H1 (cell line): ENCODE results near the gene ST3GAL3. TPM values are rescaled to one million over a fixed set of nuclear protein-coding genes. Genes with fewer than 3 reads are reported as not detected.
A peak's percentile ranks its signal among the peaks of the same experiment; 100 is the strongest.

Experiments used
- ASH2L ChIP-seq: fragments of 200-600, 300-600 bp; sonication (generic); IDR thresholded peaks from one replicate; pipeline ENCODE4 v1.7.1; 2017; ENCODE audit warnings: low read length
- CBX8 ChIP-seq: fragments of 300-800, 300-1000 bp; sonication (generic); IDR thresholded peaks from 2 replicates; pipeline ENCODE4 v1.7.1; 2016; ENCODE audit warnings: low read depth, low read length, borderline replicate concordance
- CHD1 ChIP-seq: IDR thresholded peaks from 2 replicates; pipeline ENCODE4 v1.6.1; 2012; ENCODE audit warnings: low read depth, low read length, improper control_type of control experiment
- CHD2 ChIP-seq: IDR thresholded peaks from 2 replicates; pipeline ENCODE4 v1.6.1; 2012; ENCODE audit warnings: low read length, improper control_type of control experiment
- EZH2 ChIP-seq: fragments of 200-600 bp; sonication (generic); IDR thresholded peaks from 2 replicates; pipeline ENCODE4 v1.7.1; 2012; ENCODE audit warnings: low read depth, mild to moderate bottlenecking, moderate library complexity, low read length, inconsistent platforms; ENCODE audit not compliant: severe bottlenecking
- GTF2F1 ChIP-seq: IDR thresholded peaks from 2 replicates; pipeline ENCODE4 v1.6.1; 2012; ENCODE audit warnings: low read depth, low read length, improper control_type of control experiment, borderline replicate concordance
- KDM1A ChIP-seq: fragments of 200-600, 300-600 bp; sonication (generic); IDR thresholded peaks from 2 replicates; pipeline ENCODE4 v1.7.1; 2016; ENCODE audit warnings: mild to moderate bottlenecking, low read length, borderline replicate concordance
- KDM4A ChIP-seq: IDR thresholded peaks from one replicate; pipeline ENCODE4 v1.7.1; 2012; ENCODE audit warnings: low read depth, mild to moderate bottlenecking, moderate library complexity, low read length, inconsistent platforms; ENCODE audit not compliant: severe bottlenecking
- MAFK ChIP-seq: IDR thresholded peaks from 2 replicates; pipeline ENCODE4 v1.6.1; 2012; ENCODE audit warnings: low read depth, mild to moderate bottlenecking, improper control_type of control experiment, low read length
- NRF1 ChIP-seq: IDR thresholded peaks from 2 replicates; pipeline ENCODE4 v1.6.1; 2011; ENCODE audit warnings: mild to moderate bottlenecking, low read depth, low read length, improper control_type of control experiment
- POLR2AphosphoS5 ChIP-seq: IDR thresholded peaks from 2 replicates; pipeline ENCODE4 v1.6.1; 2011; ENCODE audit warnings: low read depth, low read length
- RAD21 ChIP-seq, 2 experiments: IDR thresholded peaks in 1 of 2; conservative IDR thresholded peaks in 1 of 2; 2 replicates each; pipeline ENCODE4 v1.6.1; 2011; ENCODE audit warnings: low read depth in 2 of 2, low read length in 2 of 2, improper control_type of control experiment in 1 of 2, inconsistent platforms in 1 of 2, mild to moderate bottlenecking in 1 of 2, moderate library complexity in 1 of 2
- RBBP5 ChIP-seq: IDR thresholded peaks from 2 replicates; pipeline ENCODE4 v1.7.1; 2012; ENCODE audit warnings: low read depth, mild to moderate bottlenecking, inconsistent platforms, low read length, moderate library complexity, borderline replicate concordance
- RXRA ChIP-seq: IDR thresholded peaks from 2 replicates; pipeline ENCODE4 v1.6.1; 2011; ENCODE audit warnings: low read depth, mild to moderate bottlenecking, low read length, moderate library complexity; ENCODE audit not compliant: insufficient read depth
- SP1 ChIP-seq: IDR thresholded peaks from 2 replicates; pipeline ENCODE4 v1.6.1; 2011; ENCODE audit warnings: low read depth, low read length
- SP4 ChIP-seq: IDR thresholded peaks from 2 replicates; pipeline ENCODE4 v1.6.1; 2012; ENCODE audit warnings: low read length, inconsistent platforms
- TAF7 ChIP-seq: optimal IDR thresholded peaks from 2 replicates; pipeline ENCODE3; 2011; ENCODE audit warnings: low read depth, mild to moderate bottlenecking, inconsistent platforms, low read length, moderate library complexity, borderline replicate concordance
- TCF12 ChIP-seq: IDR thresholded peaks from 2 replicates; pipeline ENCODE4 v1.6.1; 2011; ENCODE audit warnings: low read depth, mild to moderate bottlenecking, low read length
- TEAD4 ChIP-seq: IDR thresholded peaks from 2 replicates; pipeline ENCODE4 v1.6.1; 2012; ENCODE audit warnings: low read depth, low read length, inconsistent platforms, mixed read lengths
- YY1 ChIP-seq: IDR thresholded peaks from 2 replicates; pipeline ENCODE4 v1.6.1; 2011; ENCODE audit warnings: low read depth, mild to moderate bottlenecking, low read length
- polyA plus RNA-seq, 7 experiments: library from polyadenylated mRNA; depleted of rRNA in 3 of 7; stranded (reverse) in 5 of 7; unstranded in 2 of 7; fragments of >200 nt in 5 of 7; fragments of 200-250 nt in 2 of 7; gene quantifications; 1 replicate in 5 of 7; 2 replicates in 1 of 7; 4 replicates in 1 of 7; pipeline versions ENCODE4 v1.2.1 to v1.2.3, GENCODE V29; 2011 to 2013; ENCODE audit warnings: missing spikeins in 2 of 7, mixed read lengths in 2 of 7
- total RNA-seq: library from RNA; stranded (reverse); fragmentation: NEBNext Ultra II Directional; extraction: Animal tissue kit (Norgen Biotek cat#: 25700); gene quantifications from 2 replicates; pipeline ENCODE4 v1.2.1, GENCODE V29; 2021
- TF ChIP-seq, protein P1 (sequence below), 3 experiments: IDR thresholded peaks; 1 replicate in 2 of 3; 2 replicates in 1 of 3; pipeline versions ENCODE4 v1.5.1 to v1.6.1; 2011; ENCODE audit warnings: low read length in 3 of 3, mild to moderate bottlenecking in 3 of 3, inconsistent platforms in 2 of 3, low read depth in 1 of 3, moderate library complexity in 1 of 3; ENCODE audit not compliant: insufficient read depth in 1 of 3; ENCODE audit errors: control extremely low read depth in 1 of 3
- TF ChIP-seq, protein P2 (sequence below): IDR thresholded peaks from 2 replicates; pipeline ENCODE4 v1.6.1; 2012; ENCODE audit warnings: low read length, inconsistent platforms

ST3GAL3 gene
- total and polyA plus RNA-seq, 2 of the 8 experiments (the other 6 are each of a cell fraction or from before 2014, with no cell fraction given): 6.8 to 7.0 TPM

DNA sequence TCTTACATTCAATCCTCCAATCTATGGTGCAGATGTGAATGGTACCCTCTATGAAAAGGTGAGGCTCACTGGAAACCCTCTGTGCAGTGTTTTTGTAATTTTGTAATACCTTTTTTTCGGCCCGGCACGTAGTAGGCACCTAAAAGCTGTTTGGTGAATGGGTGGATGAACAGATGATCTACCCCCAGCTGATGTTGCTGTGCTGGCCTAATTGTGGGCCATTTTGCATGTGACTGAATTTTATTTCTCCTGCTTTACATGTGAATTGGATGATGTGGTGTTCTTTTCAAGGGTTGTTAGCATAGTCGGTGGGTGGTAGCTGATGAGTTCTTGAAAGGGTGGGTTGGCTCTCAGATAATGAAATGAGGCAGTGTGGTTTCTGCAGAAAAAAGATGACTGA, 47.0 kb upstream of the ST3GAL3 start (continued):
- no peak for TF ChIP-seq CHD1
- TF ChIP-seq TAF7: no peak
- TF ChIP-seq, protein P1, sequence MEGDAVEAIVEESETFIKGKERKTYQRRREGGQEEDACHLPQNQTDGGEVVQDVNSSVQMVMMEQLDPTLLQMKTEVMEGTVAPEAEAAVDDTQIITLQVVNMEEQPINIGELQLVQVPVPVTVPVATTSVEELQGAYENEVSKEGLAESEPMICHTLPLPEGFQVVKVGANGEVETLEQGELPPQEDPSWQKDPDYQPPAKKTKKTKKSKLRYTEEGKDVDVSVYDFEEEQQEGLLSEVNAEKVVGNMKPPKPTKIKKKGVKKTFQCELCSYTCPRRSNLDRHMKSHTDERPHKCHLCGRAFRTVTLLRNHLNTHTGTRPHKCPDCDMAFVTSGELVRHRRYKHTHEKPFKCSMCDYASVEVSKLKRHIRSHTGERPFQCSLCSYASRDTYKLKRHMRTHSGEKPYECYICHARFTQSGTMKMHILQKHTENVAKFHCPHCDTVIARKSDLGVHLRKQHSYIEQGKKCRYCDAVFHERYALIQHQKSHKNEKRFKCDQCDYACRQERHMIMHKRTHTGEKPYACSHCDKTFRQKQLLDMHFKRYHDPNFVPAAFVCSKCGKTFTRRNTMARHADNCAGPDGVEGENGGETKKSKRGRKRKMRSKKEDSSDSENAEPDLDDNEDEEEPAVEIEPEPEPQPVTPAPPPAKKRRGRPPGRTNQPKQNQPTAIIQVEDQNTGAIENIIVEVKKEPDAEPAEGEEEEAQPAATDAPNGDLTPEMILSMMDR (IDR thresholded peaks at IDR 0.05; ENCODE audit: control extremely low read depth in 1 of 3, insufficient read depth in 1 of 3, low read depth in 1 of 3, low read length in 3 of 3): no peak
- TF ChIP-seq, protein P2, sequence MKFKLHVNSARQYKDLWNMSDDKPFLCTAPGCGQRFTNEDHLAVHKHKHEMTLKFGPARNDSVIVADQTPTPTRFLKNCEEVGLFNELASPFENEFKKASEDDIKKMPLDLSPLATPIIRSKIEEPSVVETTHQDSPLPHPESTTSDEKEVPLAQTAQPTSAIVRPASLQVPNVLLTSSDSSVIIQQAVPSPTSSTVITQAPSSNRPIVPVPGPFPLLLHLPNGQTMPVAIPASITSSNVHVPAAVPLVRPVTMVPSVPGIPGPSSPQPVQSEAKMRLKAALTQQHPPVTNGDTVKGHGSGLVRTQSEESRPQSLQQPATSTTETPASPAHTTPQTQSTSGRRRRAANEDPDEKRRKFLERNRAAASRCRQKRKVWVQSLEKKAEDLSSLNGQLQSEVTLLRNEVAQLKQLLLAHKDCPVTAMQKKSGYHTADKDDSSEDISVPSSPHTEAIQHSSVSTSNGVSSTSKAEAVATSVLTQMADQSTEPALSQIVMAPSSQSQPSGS: peak; percentile 85
- TF ChIP-seq ASH2L: peak; percentile 38
- TF ChIP-seq TCF12: peak; percentile 82
- TF ChIP-seq RBBP5: no peak
- TF ChIP-seq GTF2F1: no peak
- TF ChIP-seq SP4: peak; percentile 40; the same call in 1 of the 2 replicates
- TF ChIP-seq SP1: peak; percentile 73; the same call in 1 of the 2 replicates
- TF ChIP-seq NRF1: no peak
- no peak for TF ChIP-seq RAD21 (IDR thresholded peaks at IDR 0.05 in 1 of 2, conservative IDR thresholded peaks at IDR 0.05 in 1 of 2; ENCODE audit: low read depth in 2 of 2, low read length in 2 of 2)
- 0 out of 2 replicates have a peak, but pooled peaks have one; percentile 45 for TF ChIP-seq TEAD4
- TF ChIP-seq YY1: no peak
- peak; percentile 82 for TF ChIP-seq KDM1A
- TF ChIP-seq CBX8: no peak
- no peak for TF ChIP-seq KDM4A
- no peak for TF ChIP-seq POLR2AphosphoS5
- TF ChIP-seq CHD2: no peak
- no peak for TF ChIP-seq RXRA
- TF ChIP-seq MAFK: no peak
- TF ChIP-seq EZH2: no peak
